Prostate gland (tissue), 2 donors: ENCODE measurements around the gene KRTAP12-4.

Experiments
- CTCF ChIP-seq, 4 experiments: fragments of 200-600 bp in 2 of 4; fragments of 450-650 bp in 2 of 4; sonication (generic) in 2 of 4; IDR thresholded peaks; 1 replicate in 3 of 4; 2 replicates in 1 of 4; pipeline ENCODE4 v1.5.1; 2016 to 2019; ENCODE audit warnings: antibody characterized with exemption in 4 of 4, mild to moderate bottlenecking in 2 of 4, moderate library complexity in 2 of 4
- POLR2AphosphoS5 ChIP-seq: sonication (generic); formaldehyde crosslinking; IDR thresholded peaks from one replicate; pipeline ENCODE4 v1.6.1; 2017; ENCODE audit warnings: antibody characterized with exemption

GRCh38 chr21:44644878-44645277 is 9.6 kb downstream of the KRTAP12-4 start:
- no peak for TF ChIP-seq POLR2AphosphoS5
- TF ChIP-seq CTCF (IDR thresholded peaks at IDR 0.05): no peak
